ENCODE results near the gene SLC16A1.

The SLC16A1 gene

DNA sequence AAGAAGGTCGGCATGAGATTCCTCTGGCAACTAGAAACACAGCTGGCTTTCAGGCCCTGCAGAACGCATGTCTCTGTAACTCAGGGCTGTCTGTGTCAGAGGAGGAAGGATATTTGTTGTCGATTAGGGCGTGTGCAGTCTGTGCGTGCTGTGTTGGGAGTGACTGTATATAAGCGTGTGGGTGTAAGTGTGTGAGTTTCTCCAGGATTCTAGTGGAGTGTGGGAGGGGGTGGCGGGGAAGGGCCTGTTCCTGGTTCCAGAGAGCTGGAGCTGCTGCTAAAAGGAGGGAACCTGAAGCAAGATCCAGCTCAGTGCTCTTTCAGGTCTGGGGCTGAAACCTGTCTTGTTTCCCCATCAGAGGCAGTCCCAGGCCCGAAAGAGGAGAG, 74.3 kb downstream of the SLC16A1 start:
- DNase-seq (ENCODE audit: low read depth), result no peak

DNA sequence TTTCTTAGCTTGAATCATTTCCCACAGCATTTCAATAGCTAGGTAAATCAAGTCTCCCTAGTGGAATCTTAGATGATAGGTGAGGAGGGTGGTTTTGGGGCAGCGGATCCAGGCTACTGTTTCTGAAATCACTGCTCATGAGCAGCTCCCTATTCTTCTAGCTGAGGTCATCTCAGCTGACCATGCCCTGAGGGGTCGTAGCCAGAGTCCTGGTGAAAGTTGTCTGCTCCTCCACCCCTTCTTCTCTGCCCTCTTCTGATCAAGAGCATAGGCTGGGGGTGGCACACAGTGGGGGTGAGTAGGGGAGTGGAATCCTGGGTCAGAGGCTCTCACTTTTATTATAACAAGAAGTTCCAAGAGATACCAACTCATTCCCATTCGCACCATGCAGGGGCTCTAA, 76.2 kb downstream of the SLC16A1 start:
- DNase-seq (ENCODE audit: low read depth), result no peak

DNA sequence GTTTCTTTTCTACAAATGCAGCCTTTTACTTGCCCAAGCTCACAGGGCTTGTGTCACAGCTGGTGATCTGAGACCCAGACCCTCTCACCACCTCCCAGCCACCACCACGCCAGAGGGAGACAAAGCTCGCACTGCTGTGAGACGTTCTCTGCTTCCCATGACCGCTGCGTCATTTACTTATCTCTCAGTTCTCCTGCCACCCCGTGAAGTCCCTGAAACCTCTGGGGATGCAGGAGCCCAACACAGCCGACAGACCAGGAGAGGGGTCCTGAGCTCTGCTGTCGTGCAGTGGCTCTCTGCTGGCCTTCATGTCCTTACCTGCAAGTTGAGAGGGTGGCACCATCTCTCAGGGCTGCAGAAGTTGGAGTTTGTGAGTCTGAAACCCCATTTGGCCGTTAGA, 77.7 kb downstream of the SLC16A1 start:
- DNase-seq (ENCODE audit: low read depth), result no peak

DNA sequence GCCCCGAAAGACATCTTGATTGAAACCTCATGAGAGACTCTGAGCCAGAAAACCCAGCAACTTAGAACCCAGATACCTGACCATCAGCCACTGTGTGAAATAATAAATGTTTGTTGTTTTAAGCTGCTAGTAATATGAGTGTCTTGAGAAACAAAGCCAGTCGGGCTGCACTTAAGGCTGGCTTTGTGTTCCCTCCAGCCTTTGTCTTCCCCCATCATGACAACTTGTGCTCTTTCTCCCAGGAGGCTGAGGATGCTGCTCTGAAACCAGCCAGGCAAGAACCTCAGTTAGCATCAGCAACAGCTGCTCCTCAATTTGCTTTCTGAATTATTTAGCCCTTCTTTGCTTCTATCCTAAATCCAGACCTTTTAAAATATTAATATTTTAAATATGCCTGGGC, 78.2 kb downstream of the SLC16A1 start:
- no peak for DNase-seq (ENCODE audit: low read depth)

DNA sequence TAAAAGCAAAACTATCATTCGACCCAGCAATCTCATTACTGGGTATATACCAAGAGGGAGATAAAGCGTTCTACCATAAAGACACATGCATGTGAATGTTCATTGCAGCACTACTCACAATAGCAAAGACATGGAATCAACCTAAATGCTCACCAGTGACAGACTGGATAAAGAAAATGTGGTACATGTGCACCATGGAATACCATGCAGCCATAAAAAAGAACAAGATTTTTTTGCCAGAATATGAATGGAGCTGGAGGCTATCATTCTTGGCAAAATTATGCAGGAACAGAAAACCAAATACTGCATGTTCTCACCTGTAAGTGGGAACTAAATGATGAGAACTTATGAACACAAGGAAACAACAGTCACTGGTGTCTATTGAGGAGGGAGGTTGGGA, 79.7 kb downstream of the SLC16A1 start:
- no peak for DNase-seq (ENCODE audit: low read depth)

DNA sequence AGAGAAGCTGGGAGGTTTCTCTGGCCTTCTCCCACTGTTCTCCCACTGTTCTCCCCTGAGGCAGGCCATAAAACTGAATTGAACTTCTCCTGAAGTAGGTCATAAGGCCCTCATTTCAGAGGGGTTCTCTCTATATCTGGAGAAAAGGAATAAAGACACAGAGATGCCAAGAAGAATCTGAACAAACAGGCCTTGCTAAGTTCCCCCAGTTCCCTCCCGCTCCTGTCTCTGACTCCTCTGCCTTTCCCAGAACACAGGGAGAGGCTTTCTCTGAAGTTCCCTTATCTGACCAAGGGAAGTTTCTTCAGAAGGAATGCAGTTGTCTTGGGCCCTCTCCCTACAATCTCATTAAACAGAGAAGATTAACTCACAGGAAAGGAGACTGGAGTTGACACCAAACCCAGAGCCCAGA, 83.4 kb downstream of the SLC16A1 start:
- no peak for DNase-seq (ENCODE audit: low read depth)

DNA sequence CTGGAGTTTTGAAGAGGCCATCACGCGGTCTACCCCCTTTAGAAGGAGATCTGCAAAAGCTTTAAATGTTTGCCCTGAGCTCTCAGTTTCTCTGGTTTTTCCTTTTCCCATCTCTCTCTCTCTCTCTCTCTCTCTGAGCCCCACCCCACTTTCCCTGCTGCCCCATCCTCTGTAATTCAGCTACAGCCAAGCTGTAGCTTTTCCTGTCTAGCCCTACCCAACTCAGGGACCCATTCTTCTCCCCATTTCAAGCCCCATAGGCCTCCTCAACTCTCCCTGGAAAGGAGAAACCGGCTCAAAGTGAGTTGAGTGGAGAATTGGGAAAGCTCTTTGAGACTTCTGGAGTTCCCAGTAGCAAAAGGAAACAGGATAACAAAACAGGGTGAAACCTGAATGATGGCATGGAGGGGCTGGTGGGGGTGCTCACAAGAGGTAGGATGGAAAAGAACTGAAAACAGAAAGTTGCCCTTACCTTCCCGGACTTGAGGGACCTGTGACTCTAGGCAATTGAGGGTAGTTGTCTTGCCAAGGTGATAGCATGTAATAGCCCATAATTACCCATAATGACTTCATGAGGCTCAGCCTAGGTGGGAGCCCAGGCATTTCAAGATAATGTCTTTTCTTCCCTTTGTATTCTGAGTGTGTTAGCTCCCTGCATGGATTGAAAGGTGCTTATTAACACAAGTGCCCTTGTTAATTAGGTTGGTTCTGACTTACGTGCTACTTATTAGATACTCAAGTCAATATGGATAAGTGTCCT, 84.9 kb downstream of the SLC16A1 start:
- no peak for DNase-seq (ENCODE audit: low read depth)

DNA sequence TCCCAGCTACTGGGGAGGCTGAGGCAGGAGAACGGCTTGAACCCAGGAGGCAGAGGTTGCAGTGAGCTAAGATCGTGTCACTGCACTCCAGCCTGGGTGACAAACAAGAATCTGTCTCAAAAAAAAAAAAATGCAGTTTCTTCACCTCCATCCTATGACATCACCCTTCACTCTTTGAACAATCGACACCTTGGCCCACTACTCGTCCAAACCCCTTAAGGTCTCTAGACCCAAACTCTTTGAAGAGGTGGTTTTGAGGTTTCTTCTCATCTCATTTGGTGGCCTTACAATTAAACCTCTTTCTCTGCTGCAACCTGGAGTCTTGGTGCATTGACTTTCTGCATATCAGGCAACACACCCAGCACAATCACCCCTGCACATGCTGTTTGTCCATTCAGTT, 86.1 kb downstream of the SLC16A1 start:
- no peak for DNase-seq (ENCODE audit: low read depth)

DNA sequence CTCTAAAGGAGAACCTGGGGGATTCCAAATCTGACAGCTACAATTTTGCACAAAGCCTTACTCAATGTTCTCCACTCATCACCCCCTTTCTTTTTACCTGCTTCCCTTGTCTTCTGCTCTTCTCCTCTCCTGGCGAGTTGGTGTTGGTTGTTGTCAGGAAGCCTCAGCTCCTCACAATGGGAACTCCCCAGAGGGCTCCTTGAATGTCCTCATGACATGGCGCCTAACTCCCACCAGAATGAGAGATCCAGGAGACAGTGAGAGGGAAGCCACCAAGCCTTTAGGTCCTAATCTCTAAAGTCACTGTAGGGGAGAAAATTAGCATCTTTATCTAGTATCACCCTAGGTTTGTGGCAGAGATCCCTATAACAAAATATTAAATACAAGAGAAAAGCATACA, 87.8 kb downstream of the SLC16A1 start:
- DNase-seq (ENCODE audit: low read depth), result no peak

DNA sequence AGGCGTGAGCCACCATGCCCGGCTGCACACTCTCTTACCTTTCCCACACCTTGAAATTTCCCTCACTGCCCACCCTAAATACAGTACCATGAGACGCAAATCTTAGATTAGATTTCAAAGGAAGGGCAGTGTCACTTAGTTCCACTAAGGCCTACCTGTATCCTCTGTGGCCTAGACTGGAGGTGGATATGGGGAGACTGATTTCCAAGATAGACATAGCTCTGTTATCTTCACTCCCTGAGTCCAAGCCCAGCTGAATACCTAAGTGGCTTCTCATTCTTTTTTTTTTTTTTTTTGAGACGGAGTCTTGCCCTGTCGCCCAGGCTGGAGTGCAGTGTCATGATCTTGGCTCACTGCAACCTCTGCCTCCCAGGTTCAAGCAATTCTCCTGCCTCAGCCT, 89.0 kb downstream of the SLC16A1 start:
- no peak for DNase-seq (ENCODE audit: low read depth)

DNA sequence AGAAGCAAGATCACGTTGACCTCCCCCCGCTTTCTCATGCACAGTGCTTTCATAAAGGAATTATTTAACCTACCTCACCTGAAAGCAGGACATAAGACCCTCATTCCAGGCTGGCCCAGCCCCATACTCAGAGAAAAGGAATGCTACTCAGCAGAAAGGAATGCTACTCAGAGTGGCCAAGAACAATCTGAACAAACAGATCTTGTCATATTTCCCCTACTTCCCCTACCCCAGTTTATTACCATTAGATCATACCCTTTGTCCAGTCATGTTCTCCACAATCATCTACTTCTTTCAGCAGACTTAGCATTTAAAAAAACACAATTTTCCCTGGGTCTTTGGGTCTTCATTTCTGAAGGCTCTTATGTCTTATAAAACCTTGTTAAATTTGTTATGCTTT, 89.8 kb downstream of the SLC16A1 start:
- no peak for DNase-seq (ENCODE audit: low read depth)

DNA sequence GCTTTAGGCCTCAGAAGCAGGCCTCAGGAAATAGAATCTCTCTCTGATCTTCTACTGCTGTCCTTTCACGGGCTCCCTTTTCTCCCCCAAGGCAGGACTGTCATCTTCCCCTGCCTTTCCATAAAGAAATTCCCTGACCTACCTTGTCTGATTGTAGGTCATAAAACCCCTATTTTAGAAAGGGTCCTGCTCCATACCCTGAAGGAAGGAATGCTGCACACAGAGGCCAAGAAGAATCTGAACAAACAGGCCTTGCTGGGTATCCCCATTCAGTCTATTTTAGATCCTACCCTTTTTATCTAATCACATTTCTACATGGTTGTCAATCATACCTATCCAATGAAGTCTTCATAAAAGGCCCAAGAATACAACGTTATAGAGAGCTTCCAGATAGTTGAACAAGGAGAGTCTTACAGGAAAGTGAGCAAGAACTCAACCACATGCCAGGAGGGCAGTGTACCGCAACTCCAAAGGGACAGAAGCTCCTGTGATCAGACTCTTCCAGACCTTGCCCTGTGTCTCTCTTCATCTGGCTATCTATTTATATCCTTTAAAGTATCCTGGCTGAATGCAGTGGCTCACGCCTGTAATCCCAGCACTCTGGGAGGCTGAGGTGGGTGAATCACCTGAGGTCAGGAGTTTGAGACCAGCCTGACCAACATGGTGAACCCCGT, 93.1 kb downstream of the SLC16A1 start:
- DNase-seq (ENCODE audit: low read depth), result no peak

Data from stimulated activated CD8-positive, alpha-beta memory T cell treated with anti-CD3 and anti-CD28 coated beads, Interleukin-4, amount 100 ng/mL, for 24 hours (primary cell).